DMS53 treated with DMSO at 0.1 percent for 48 hours (cell line): ENCODE data around the gene HOMER3.
"Not testable (repeated sequence)": the region's sequence is repeated elsewhere in the genome, so short reads cannot be mapped to it uniquely, and the experiment has no call there.

Experiments used
- DNase-seq: peaks from one replicate; lab custom pipeline; 2025; ENCODE audit not compliant: unreplicated experiment; lab: John Stamatoyannopoulos, UW

The HOMER3 gene

GRCh38 chr19:18954094-18954493 is 13.1 kb upstream of the HOMER3 start:
- no peak for DNase-seq

GRCh38 chr19:18952364-18953003 is 11.5 kb upstream of the HOMER3 start:
- DNase-seq: not testable (repeated sequence)

GRCh38 chr19:18951721-18952281 is 10.8 kb upstream of the HOMER3 start:
- DNase-seq: no peak

GRCh38 chr19:18949858-18950257 is 8.8 kb upstream of the HOMER3 start:
- no peak for DNase-seq

GRCh38 chr19:18948976-18949356 is 7.9 kb upstream of the HOMER3 start:
- no peak for DNase-seq

- no peak for DNase-seq
These were observed 7.3 kb upstream of the HOMER3 start for GRCh38 chr19:18948075-18948975.

- DNase-seq: no peak
These were observed 5.9 kb upstream of the HOMER3 start for GRCh38 chr19:18946918-18947317.

- DNase-seq: no peak
These were observed 5.3 kb upstream of the HOMER3 start for GRCh38 chr19:18946335-18946734.

- no peak for DNase-seq
These were observed 4.3 kb upstream of the HOMER3 start for GRCh38 chr19:18945297-18945696.

GRCh38 chr19:18943465-18943864 is 2.4 kb upstream of the HOMER3 start:
- DNase-seq: no peak

GRCh38 chr19:18942692-18943091 is 1.7 kb upstream of the HOMER3 start:
- DNase-seq: no peak

GRCh38 chr19:18941628-18942354 is 774 bp upstream of the HOMER3 start:
- no peak for DNase-seq

- no peak for DNase-seq
These were observed 872 bp downstream of the HOMER3 start for GRCh38 chr19:18939922-18940768.

GRCh38 chr19:18939163-18939562 is 1.9 kb downstream of the HOMER3 start:
- DNase-seq: no peak

GRCh38 chr19:18933297-18933696 is 7.7 kb downstream of the HOMER3 start:
- no peak for DNase-seq

- DNase-seq: no peak
These were observed 8.7 kb downstream of the HOMER3 start for GRCh38 chr19:18932216-18932841.

- no peak for DNase-seq
These were observed 9.5 kb downstream of the HOMER3 start for GRCh38 chr19:18931316-18932162.

- no peak for DNase-seq
These were observed 11.7 kb downstream of the HOMER3 start for GRCh38 chr19:18929311-18929710.
